ENCODE results near the gene QSOX1. TPM values are rescaled to one million over a fixed set of nuclear protein-coding genes. Genes with fewer than 3 reads are reported as not detected.
A peak's percentile ranks its signal among the peaks of the same experiment; 100 is the strongest.

The QSOX1 gene
- total RNA-seq, 2 experiments from 2014 or later, result 27.6 to 31.9 TPM

- Mint-ChIP-seq H3K4me1 (ENCODE audit: low read depth) (peaks cover 22% of the 10 kb centered on the region), H3K27ac (peak overlapping the region; percentile 67), H3K27me3 (ENCODE audit: low read depth) (no peaks in the 10 kb centered on the region), H3K36me3 (ENCODE audit: low read depth) (no peaks in the 10 kb centered on the region), H3K9me3 (no peaks in the 10 kb centered on the region), H3K4me3 (peak overlapping the region; percentile 89)
- no peak for DNase-seq
- intact Hi-C loops (cut with micrococcal nuclease), result loop anchor here (1.0 to 10.0 kb wide), 9 partner anchors 200 to 1119 kb away; partner anchors contain the start of genes CEP350, MR1, TOR1AIP1 and TOR1AIP2
- CTCF ChIA-PET, result interaction anchor here (0.7 to 1.9 kb wide), 4 partner anchors 11 to 622 kb away, joined by 3 to 7 read pairs (median 4); no protein-coding TSS in a partner anchor
These were observed 705 bp upstream of the QSOX1 start for GRCh38 chr1:180154003-180154324.

DNA sequence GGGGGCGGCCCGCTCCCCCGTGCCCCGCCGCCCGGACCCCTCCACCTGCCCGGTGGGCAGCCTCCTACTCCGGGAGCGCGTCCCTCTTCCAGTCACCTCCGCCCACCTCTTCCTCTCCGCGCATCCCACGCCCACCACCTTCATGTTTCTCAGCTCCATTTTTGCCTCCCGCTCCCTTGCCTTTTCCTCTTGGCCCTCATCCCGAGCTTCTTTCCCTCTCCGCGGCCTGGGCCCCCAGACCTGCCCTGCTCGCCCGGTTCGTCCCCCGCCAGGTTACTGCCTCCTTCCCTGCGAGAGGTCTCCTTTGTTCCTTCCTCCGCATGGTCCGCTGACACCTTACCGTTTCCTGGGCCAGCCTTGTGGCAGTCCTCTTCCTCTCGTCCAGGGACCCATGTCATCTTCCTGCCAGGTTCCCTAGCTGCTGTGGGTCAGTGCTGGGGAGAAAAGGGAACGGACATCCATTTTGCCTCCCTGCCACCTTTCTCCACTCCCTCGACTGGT, 563 bp downstream of the QSOX1 start:
- Mint-ChIP-seq H3K27me3 (ENCODE audit: low read depth) (no peaks in the 10 kb centered on the region), H3K4me3 (peak overlapping the region; percentile 88), H3K36me3 (ENCODE audit: low read depth) (no peaks in the 10 kb centered on the region), H3K9me3 (no peaks in the 10 kb centered on the region), H3K27ac (peak overlapping the region; percentile 29), H3K4me1 (ENCODE audit: low read depth) (peaks cover 22% of the 10 kb centered on the region)
- CTCF ChIA-PET, result interaction anchor here (0.7 to 1.8 kb wide), 5 partner anchors 10 to 287 kb away, joined by 3 to 7 read pairs (median 3); no protein-coding TSS in a partner anchor
- DNase-seq, result no peak
- intact Hi-C loops (cut with micrococcal nuclease), result loop anchor here (2.0 to 10.0 kb wide), 3 partner anchors 476 to 1120 kb away; partner anchors contain the start of gene MR1

- CTCF ChIA-PET, result interaction anchor here (1.5 kb wide), 1 partner anchor 23 kb away, joined by 7 read pairs; no protein-coding TSS in a partner anchor
- Mint-ChIP-seq H3K36me3 (ENCODE audit: low read depth) (no peaks in the 10 kb centered on the region), H3K9me3 (no peaks in the 10 kb centered on the region), H3K27ac (no peak overlapping the region), H3K4me3 (peak overlapping the region; percentile 34), H3K4me1 (ENCODE audit: low read depth) (peaks cover 22% of the 10 kb centered on the region), H3K27me3 (ENCODE audit: low read depth) (no peaks in the 10 kb centered on the region)
- no peak for DNase-seq
- intact Hi-C loops (cut with micrococcal nuclease), result loop anchor here (10.0 kb wide), 2 partner anchors 879 to 1121 kb away; partner anchors contain the start of gene MR1
These were observed 1.5 kb downstream of the QSOX1 start for GRCh38 chr1:180156201-180156600.

GRCh38 chr1:180156631-180157091, 2.0 kb downstream of the QSOX1 start:
- no peaks in the 10 kb centered on the region for H3K27me3 Mint-ChIP-seq (ENCODE audit: low read depth)
- intact Hi-C loops (cut with micrococcal nuclease), result loop anchor here (10.0 kb wide), 2 partner anchors 878 to 1122 kb away; partner anchors contain the start of gene MR1
- CTCF ChIA-PET, result no interaction called here
- DNase-seq, result no peak
- H3K9me3 Mint-ChIP-seq, result no peaks in the 10 kb centered on the region
- H3K27ac Mint-ChIP-seq, result no peak overlapping the region
- peaks cover 22% of the 10 kb centered on the region for H3K4me1 Mint-ChIP-seq (ENCODE audit: low read depth)
- H3K4me3 Mint-ChIP-seq, result no peak overlapping the region
- no peaks in the 10 kb centered on the region for H3K36me3 Mint-ChIP-seq (ENCODE audit: low read depth)

DNA sequence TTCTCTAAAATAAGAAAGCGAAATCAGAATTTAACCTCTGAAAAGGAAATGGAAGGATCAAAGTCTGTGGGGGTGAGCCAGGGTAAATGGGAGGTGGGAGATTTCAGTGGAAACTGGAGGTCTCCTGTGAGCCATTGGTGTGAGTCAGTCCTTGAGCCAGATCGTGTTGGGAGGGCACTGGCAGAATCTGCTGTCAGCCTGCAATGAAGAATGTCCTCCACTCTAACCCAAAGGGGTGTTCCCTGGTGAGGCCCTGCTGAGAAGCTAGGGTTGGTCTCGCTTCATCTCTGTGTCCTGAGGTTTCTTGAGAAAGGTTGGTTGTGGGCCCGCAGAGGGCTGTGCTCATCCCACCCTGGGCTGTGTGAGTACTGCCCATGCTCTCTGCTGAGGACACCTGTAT, 2.4 kb downstream of the QSOX1 start:
- CTCF ChIA-PET, result interaction anchor here (0.9 to 1.4 kb wide), 2 partner anchors 20 to 22 kb away, joined by 3 to 4 read pairs; no protein-coding TSS in a partner anchor
- intact Hi-C loops (cut with micrococcal nuclease), result loop anchor here (10.0 kb wide), 2 partner anchors 878 to 1122 kb away; partner anchors contain the start of gene MR1
- H3K27ac Mint-ChIP-seq, result no peak overlapping the region
- DNase-seq, result no peak
- no peaks in the 10 kb centered on the region for H3K9me3 Mint-ChIP-seq
- H3K4me1 Mint-ChIP-seq (ENCODE audit: low read depth), result peaks cover 22% of the 10 kb centered on the region
- H3K27me3 Mint-ChIP-seq (ENCODE audit: low read depth), result no peaks in the 10 kb centered on the region
- no peaks in the 10 kb centered on the region for H3K36me3 Mint-ChIP-seq (ENCODE audit: low read depth)
- H3K4me3 Mint-ChIP-seq, result no peak overlapping the region

DNA sequence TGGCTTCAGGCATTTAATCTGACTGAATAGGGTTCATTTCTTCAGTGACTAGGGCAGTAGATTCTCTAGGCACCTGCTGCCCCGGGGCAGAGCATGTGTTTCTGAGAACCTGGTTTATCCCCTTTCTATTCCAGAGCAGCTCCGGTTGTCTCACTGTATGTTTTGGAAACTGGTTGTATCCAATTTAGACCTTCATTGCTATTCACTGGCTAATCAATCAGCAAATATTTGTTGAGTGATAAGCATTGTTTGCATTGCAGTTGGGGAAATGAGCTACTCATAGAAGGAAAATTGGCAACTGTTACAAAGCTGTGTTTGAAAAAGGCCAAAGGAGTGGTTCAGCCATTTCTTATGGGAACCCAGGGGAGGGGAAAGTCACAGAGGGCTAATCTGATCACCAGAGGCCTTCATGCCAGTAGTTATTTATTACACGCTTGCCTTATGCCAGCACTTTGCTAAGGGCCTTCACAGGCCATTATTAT, 2.9 kb downstream of the QSOX1 start:
- CTCF ChIA-PET, result interaction anchor here (0.9 to 2.1 kb wide), 3 partner anchors 19 to 23 kb away, joined by 3 to 7 read pairs (median 4); no protein-coding TSS in a partner anchor

GRCh38 chr1:180158149-180159147, 3.8 kb downstream of the QSOX1 start:
- CTCF ChIA-PET, result interaction anchor here (0.7 to 2.1 kb wide), 6 partner anchors 11 to 283 kb away, joined by 3 to 7 read pairs (median 4); no protein-coding TSS in a partner anchor
- no peaks in the 10 kb centered on the region for H3K36me3 Mint-ChIP-seq (ENCODE audit: low read depth)
- H3K4me1 Mint-ChIP-seq (ENCODE audit: low read depth), result peaks cover 22% of the 10 kb centered on the region
- H3K27me3 Mint-ChIP-seq (ENCODE audit: low read depth), result no peaks in the 10 kb centered on the region
- H3K9me3 Mint-ChIP-seq, result no peaks in the 10 kb centered on the region
- intact Hi-C loops (cut with micrococcal nuclease), result loop anchor here (10.0 kb wide), 2 partner anchors 876 to 1124 kb away; partner anchors contain the start of gene MR1
- DNase-seq, result no peak
- H3K4me3 Mint-ChIP-seq, result no peak overlapping the region
- no peak overlapping the region for H3K27ac Mint-ChIP-seq

More for the DNA sequence above, 2.9 kb downstream of the QSOX1 start:
- no peak overlapping the region for H3K4me3 Mint-ChIP-seq
- no peak overlapping the region for H3K27ac Mint-ChIP-seq
- H3K36me3 Mint-ChIP-seq (ENCODE audit: low read depth), result no peaks in the 10 kb centered on the region
- peaks cover 22% of the 10 kb centered on the region for H3K4me1 Mint-ChIP-seq (ENCODE audit: low read depth)
- no peak for DNase-seq
- no peaks in the 10 kb centered on the region for H3K27me3 Mint-ChIP-seq (ENCODE audit: low read depth)
- H3K9me3 Mint-ChIP-seq, result no peaks in the 10 kb centered on the region
- intact Hi-C loops (cut with micrococcal nuclease), result loop anchor here (10.0 kb wide), 2 partner anchors 877 to 1123 kb away; partner anchors contain the start of gene MR1

GRCh38 chr1:180160357-180160756, 5.7 kb downstream of the QSOX1 start:
- no peak overlapping the region for H3K27ac Mint-ChIP-seq
- DNase-seq, result no peak
- H3K4me3 Mint-ChIP-seq, result no peak overlapping the region
- CTCF ChIA-PET, result no interaction called here
- H3K36me3 Mint-ChIP-seq (ENCODE audit: low read depth), result no peaks in the 10 kb centered on the region
- no peaks in the 10 kb centered on the region for H3K27me3 Mint-ChIP-seq (ENCODE audit: low read depth)
- intact Hi-C loops (cut with micrococcal nuclease), result no loop called here
- H3K9me3 Mint-ChIP-seq, result no peaks in the 10 kb centered on the region
- H3K4me1 Mint-ChIP-seq (ENCODE audit: low read depth), result peaks cover 20% of the 10 kb centered on the region

DNA sequence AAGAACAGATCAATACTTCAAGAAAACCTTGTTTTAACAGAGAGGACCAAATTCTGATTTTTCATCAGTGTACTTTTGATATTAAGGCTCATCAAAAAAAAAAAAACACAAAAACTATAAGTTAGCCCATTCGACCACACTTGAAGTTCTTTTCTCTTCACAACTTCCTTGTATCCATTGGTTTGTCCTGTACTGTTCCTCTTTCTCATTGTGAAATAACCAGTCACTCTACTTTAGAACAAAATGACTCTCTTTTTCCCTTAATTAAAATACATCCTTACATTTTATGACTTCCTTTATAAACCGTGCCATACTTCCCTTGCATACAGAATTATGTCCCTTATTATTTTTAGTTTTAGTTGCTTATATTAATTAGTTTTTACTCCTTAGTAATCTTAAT, 8.4 kb downstream of the QSOX1 start:
- Mint-ChIP-seq H3K9me3 (no peaks in the 10 kb centered on the region), H3K36me3 (ENCODE audit: low read depth) (no peaks in the 10 kb centered on the region), H3K4me3 (no peak overlapping the region), H3K27me3 (ENCODE audit: low read depth) (no peaks in the 10 kb centered on the region), H3K4me1 (ENCODE audit: low read depth) (peaks cover 4% of the 10 kb centered on the region), H3K27ac (no peak overlapping the region)
- intact Hi-C loops (cut with micrococcal nuclease), result no loop called here
- no peak for DNase-seq
- CTCF ChIA-PET, result no interaction called here

DNA sequence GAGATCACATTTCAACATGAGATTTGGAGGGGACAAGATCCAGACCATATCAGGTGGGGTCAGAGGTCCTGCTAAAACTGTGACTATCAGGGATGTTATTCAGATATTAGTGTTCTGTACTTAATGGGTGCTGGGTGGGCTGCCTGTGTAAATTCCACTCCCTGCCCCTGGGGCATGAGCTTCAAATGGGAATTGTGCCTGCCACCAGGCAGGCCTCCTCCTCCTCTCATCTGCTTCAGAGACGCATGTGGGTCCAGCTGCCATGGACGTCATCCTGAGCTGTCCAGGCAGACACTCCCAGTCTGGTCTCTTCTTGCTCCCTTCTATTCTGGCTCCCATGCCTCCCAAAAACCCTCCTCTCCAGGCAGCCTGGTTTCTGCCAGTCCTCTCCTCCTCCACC, 10.4 kb downstream of the QSOX1 start:
- H3K4me3 Mint-ChIP-seq, result no peak overlapping the region
- H3K36me3 Mint-ChIP-seq (ENCODE audit: low read depth), result no peaks in the 10 kb centered on the region
- intact Hi-C loops (cut with micrococcal nuclease), result no loop called here

GRCh38 chr1:180165509-180166435, 11.1 kb downstream of the QSOX1 start:
- Mint-ChIP-seq H3K36me3 (ENCODE audit: low read depth) (no peaks in the 10 kb centered on the region), H3K27ac (no peak overlapping the region), H3K4me1 (ENCODE audit: low read depth) (peaks cover 4% of the 10 kb centered on the region), H3K4me3 (no peak overlapping the region), H3K27me3 (ENCODE audit: low read depth) (no peaks in the 10 kb centered on the region), H3K9me3 (no peaks in the 10 kb centered on the region)
- intact Hi-C loops (cut with micrococcal nuclease), result no loop called here
- no peak for DNase-seq
- CTCF ChIA-PET, result interaction anchor here (0.8 to 7.5 kb wide), 5 partner anchors 11 to 459 kb away, joined by 3 to 68 read pairs (median 4); partner anchors contain the start of gene QSOX1

More for the DNA sequence above, 10.4 kb downstream of the QSOX1 start:
- H3K4me1 Mint-ChIP-seq (ENCODE audit: low read depth), result peaks cover 4% of the 10 kb centered on the region
- CTCF ChIA-PET, result interaction anchor here (0.6 to 7.5 kb wide), 7 partner anchors 11 to 459 kb away, joined by 3 to 68 read pairs (median 3); partner anchors contain the start of gene QSOX1
- no peak overlapping the region for H3K27ac Mint-ChIP-seq
- DNase-seq, result no peak
- no peaks in the 10 kb centered on the region for H3K9me3 Mint-ChIP-seq
- H3K27me3 Mint-ChIP-seq (ENCODE audit: low read depth), result no peaks in the 10 kb centered on the region
